ENCODE measurements around the gene CLEC19A.

GRCh38 chr16:19294156-19294649 lies 8.7 kb downstream of the CLEC19A start:
- TF ChIP-seq, protein P1, sequence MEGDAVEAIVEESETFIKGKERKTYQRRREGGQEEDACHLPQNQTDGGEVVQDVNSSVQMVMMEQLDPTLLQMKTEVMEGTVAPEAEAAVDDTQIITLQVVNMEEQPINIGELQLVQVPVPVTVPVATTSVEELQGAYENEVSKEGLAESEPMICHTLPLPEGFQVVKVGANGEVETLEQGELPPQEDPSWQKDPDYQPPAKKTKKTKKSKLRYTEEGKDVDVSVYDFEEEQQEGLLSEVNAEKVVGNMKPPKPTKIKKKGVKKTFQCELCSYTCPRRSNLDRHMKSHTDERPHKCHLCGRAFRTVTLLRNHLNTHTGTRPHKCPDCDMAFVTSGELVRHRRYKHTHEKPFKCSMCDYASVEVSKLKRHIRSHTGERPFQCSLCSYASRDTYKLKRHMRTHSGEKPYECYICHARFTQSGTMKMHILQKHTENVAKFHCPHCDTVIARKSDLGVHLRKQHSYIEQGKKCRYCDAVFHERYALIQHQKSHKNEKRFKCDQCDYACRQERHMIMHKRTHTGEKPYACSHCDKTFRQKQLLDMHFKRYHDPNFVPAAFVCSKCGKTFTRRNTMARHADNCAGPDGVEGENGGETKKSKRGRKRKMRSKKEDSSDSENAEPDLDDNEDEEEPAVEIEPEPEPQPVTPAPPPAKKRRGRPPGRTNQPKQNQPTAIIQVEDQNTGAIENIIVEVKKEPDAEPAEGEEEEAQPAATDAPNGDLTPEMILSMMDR (conservative IDR thresholded peaks at IDR 0.05): no peak
- TF ChIP-seq EZH2 (IDR thresholded peaks at IDR 0.05; ENCODE audit: low read depth): no peak

All from PC-9 (cell line).